GM23338 (cell line): ENCODE results near the gene C3AR1.

Experiments
- CREB1 ChIP-seq: fragments of 250-450 bp; sonication (Bioruptor Pico); IDR thresholded peaks from 2 replicates; pipeline ENCODE4 v1.5.0; 2020; ENCODE audit warnings: low read depth, mild to moderate bottlenecking, moderate library complexity
- CTCF ChIP-seq, 2 experiments: fragments of 200-600 bp in 1 of 2; sonication (generic) in 1 of 2; conservative IDR thresholded peaks; 2 replicates each; pipeline versions ENCODE4 v1.5.1 to v1.6.1; 2016 to 2017; ENCODE audit warnings: antibody characterized with exemption in 2 of 2, low read depth in 2 of 2, mild to moderate bottlenecking in 2 of 2, moderate library complexity in 1 of 2
- EZH2 ChIP-seq: fragments of 200-600 bp; sonication (generic); IDR thresholded peaks from one replicate; pipeline ENCODE4 v1.8.0; 2017; ENCODE audit warnings: antibody characterized with exemption, mild to moderate bottlenecking, low read depth; ENCODE audit not compliant: unreplicated experiment
- EZH2phosphoT487 ChIP-seq: fragments of 200-600 bp; sonication (generic); IDR thresholded peaks from one replicate; pipeline ENCODE4 v1.8.1; 2018; ENCODE audit warnings: antibody characterized with exemption; ENCODE audit not compliant: unreplicated experiment
- JUNB ChIP-seq: IDR thresholded peaks from one replicate; pipeline ENCODE4 v1.6.1; 2016; ENCODE audit warnings: antibody characterized with exemption; ENCODE audit not compliant: unreplicated experiment
- NANOG ChIP-seq: IDR thresholded peaks from 2 replicates; pipeline ENCODE4 v1.6.1; 2016; ENCODE audit warnings: antibody characterized with exemption, borderline replicate concordance
- POLR2AphosphoS5 ChIP-seq: IDR thresholded peaks from 2 replicates; pipeline ENCODE4 v1.6.1; 2016; ENCODE audit warnings: antibody characterized with exemption, low read depth
- STAT1 ChIP-seq: IDR thresholded peaks from one replicate; pipeline ENCODE4 v1.6.1; 2016; ENCODE audit warnings: antibody characterized with exemption; ENCODE audit not compliant: unreplicated experiment
- TF ChIP-seq, protein P1 (sequence below): fragments of 250-450 bp; sonication (Bioruptor Pico); IDR thresholded peaks from 2 replicates; pipeline ENCODE4 v1.5.0; 2020; ENCODE audit warnings: mild to moderate bottlenecking, moderate library complexity
- TF ChIP-seq, protein P2 (sequence below): IDR thresholded peaks from 2 replicates; pipeline ENCODE4 v1.6.1; 2016; ENCODE audit warnings: antibody characterized with exemption

GRCh38 chr12:8080120-8080519 is 14.0 kb upstream of the C3AR1 start:
- TF ChIP-seq CTCF (conservative IDR thresholded peaks at IDR 0.05; ENCODE audit: low read depth in 2 of 2): no peak
- no peak for TF ChIP-seq EZH2
- no peak for TF ChIP-seq STAT1
- TF ChIP-seq JUNB: no peak
- TF ChIP-seq EZH2phosphoT487: no peak
- TF ChIP-seq POLR2AphosphoS5: no peak
- no peak for TF ChIP-seq CREB1 (CRISPR knock-in tag)
- TF ChIP-seq, protein P1, sequence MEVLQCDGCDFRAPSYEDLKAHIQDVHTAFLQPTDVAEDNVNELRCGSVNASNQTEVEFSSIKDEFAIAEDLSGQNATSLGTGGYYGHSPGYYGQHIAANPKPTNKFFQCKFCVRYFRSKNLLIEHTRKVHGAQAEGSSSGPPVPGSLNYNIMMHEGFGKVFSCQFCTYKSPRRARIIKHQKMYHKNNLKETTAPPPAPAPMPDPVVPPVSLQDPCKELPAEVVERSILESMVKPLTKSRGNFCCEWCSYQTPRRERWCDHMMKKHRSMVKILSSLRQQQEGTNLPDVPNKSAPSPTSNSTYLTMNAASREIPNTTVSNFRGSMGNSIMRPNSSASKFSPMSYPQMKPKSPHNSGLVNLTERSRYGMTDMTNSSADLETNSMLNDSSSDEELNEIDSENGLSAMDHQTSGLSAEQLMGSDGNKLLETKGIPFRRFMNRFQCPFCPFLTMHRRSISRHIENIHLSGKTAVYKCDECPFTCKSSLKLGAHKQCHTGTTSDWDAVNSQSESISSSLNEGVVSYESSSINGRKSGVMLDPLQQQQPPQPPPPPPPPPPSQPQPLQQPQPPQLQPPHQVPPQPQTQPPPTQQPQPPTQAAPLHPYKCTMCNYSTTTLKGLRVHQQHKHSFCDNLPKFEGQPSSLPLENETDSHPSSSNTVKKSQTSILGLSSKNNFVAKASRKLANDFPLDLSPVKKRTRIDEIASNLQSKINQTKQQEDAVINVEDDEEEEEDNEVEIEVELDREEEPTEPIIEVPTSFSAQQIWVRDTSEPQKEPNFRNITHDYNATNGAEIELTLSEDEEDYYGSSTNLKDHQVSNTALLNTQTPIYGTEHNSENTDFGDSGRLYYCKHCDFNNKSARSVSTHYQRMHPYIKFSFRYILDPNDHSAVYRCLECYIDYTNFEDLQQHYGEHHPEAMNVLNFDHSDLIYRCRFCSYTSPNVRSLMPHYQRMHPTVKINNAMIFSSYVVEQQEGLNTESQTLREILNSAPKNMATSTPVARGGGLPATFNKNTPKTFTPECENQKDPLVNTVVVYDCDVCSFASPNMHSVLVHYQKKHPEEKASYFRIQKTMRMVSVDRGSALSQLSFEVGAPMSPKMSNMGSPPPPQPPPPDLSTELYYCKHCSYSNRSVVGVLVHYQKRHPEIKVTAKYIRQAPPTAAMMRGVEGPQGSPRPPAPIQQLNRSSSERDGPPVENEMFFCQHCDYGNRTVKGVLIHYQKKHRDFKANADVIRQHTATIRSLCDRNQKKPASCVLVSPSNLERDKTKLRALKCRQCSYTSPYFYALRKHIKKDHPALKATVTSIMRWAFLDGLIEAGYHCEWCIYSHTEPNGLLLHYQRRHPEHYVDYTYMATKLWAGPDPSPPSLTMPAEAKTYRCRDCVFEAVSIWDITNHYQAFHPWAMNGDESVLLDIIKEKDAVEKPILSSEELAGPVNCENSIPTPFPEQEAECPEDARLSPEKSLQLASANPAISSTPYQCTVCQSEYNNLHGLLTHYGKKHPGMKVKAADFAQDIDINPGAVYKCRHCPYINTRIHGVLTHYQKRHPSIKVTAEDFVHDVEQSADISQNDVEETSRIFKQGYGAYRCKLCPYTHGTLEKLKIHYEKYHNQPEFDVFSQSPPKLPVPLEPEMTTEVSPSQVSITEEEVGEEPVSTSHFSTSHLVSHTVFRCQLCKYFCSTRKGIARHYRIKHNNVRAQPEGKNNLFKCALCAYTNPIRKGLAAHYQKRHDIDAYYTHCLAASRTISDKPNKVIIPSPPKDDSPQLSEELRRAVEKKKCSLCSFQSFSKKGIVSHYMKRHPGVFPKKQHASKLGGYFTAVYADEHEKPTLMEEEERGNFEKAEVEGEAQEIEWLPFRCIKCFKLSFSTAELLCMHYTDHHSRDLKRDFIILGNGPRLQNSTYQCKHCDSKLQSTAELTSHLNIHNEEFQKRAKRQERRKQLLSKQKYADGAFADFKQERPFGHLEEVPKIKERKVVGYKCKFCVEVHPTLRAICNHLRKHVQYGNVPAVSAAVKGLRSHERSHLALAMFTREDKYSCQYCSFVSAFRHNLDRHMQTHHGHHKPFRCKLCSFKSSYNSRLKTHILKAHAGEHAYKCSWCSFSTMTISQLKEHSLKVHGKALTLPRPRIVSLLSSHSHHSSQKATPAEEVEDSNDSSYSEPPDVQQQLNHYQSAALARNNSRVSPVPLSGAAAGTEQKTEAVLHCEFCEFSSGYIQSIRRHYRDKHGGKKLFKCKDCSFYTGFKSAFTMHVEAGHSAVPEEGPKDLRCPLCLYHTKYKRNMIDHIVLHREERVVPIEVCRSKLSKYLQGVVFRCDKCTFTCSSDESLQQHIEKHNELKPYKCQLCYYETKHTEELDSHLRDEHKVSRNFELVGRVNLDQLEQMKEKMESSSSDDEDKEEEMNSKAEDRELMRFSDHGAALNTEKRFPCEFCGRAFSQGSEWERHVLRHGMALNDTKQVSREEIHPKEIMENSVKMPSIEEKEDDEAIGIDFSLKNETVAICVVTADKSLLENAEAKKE (CRISPR knock-in tag): no peak
- TF ChIP-seq, protein P2, sequence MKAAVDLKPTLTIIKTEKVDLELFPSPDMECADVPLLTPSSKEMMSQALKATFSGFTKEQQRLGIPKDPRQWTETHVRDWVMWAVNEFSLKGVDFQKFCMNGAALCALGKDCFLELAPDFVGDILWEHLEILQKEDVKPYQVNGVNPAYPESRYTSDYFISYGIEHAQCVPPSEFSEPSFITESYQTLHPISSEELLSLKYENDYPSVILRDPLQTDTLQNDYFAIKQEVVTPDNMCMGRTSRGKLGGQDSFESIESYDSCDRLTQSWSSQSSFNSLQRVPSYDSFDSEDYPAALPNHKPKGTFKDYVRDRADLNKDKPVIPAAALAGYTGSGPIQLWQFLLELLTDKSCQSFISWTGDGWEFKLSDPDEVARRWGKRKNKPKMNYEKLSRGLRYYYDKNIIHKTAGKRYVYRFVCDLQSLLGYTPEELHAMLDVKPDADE: no peak
- TF ChIP-seq NANOG: no peak
